Measurements from ENCODE around the gene FSTL4. TPM values are rescaled to one million over a fixed set of nuclear protein-coding genes. Genes with fewer than 3 reads are reported as not detected.

Gene FSTL4
- polyA plus RNA-seq, 1 donor (not counting 4 experiments of a cell fraction or from before 2014, with no cell fraction given): 1.7 TPM

DNA sequence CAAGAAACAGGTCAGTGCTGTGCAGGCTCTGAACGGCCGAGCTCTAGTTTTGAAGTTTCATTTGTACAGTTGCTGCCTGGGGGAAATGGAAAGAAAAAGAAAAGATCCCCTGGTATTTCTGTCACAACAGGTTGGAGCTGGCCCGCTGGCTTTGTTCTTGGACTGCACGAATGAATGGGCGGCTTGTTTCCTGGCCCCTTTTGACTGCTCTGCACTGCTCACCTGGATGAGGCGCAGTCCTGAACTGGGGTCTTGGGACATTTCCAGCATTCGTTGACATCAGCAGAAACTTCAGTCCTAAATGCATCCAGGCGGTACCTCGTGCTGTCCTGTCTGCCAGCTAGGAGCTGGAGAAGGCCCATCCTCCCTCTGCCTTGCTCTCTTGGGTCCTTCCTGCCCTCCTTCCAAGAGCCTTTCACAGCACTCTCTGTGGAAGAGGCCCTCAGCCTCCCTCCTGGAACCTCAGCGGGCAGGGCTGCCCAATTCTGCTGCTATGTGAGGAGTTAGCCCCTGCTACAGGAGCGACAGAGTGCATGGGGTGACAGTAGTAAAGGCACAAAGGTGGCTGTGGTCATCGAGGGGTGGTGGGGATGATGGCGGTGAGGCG, 189.2 kb downstream of the FSTL4 start:
- peak; percentile 13 for DNase-seq (ENCODE audit: low read depth, low spot score)
- H2AFZ ChIP-seq (ENCODE audit: control insufficient read depth, low read length): peak overlapping the region; percentile 61
- peak overlapping the region; percentile 74 for H3K4me2 ChIP-seq (ENCODE audit: control insufficient read depth, extremely low read depth, insufficient read depth, low read depth, low read length)

DNA sequence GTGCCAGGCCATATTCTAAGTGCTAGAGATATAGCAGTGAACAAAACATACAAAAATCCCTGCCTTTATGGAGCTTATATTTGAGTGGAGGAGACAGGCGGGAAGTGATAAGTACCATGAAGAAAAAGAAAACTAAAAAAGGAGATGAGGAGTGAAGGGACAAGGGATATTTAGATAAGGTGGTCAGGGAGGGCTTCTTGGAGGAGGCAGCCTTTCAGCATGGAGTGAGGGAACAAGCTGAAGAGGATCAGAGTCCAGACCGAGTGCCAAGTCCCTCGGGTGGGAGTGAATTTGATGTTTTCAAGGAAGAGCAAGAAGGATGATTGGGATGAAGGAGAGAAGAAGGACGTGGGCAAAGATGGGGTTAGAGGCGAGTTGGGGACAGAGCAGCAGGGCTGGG, 190.5 kb downstream of the FSTL4 start:
- no peak for TF ChIP-seq EZH2 (IDR thresholded peaks at IDR 0.05; ENCODE audit: low read length)
- TF ChIP-seq, protein P1, sequence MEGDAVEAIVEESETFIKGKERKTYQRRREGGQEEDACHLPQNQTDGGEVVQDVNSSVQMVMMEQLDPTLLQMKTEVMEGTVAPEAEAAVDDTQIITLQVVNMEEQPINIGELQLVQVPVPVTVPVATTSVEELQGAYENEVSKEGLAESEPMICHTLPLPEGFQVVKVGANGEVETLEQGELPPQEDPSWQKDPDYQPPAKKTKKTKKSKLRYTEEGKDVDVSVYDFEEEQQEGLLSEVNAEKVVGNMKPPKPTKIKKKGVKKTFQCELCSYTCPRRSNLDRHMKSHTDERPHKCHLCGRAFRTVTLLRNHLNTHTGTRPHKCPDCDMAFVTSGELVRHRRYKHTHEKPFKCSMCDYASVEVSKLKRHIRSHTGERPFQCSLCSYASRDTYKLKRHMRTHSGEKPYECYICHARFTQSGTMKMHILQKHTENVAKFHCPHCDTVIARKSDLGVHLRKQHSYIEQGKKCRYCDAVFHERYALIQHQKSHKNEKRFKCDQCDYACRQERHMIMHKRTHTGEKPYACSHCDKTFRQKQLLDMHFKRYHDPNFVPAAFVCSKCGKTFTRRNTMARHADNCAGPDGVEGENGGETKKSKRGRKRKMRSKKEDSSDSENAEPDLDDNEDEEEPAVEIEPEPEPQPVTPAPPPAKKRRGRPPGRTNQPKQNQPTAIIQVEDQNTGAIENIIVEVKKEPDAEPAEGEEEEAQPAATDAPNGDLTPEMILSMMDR (optimal IDR thresholded peaks at IDR 0.05 in 1 of 3, IDR thresholded peaks at IDR 0.05 in 1 of 3, conservative IDR thresholded peaks at IDR 0.05 in 1 of 3; ENCODE audit: extremely low read depth in 1 of 3, insufficient read depth in 2 of 3, low read length in 3 of 3): no peak

More for the DNA sequence above, 189.2 kb downstream of the FSTL4 start:
- peak overlapping the region; percentile 67 for H3K9ac ChIP-seq (ENCODE audit: control insufficient read depth, extremely low read depth, insufficient read depth, low read length)
- H3K27me3 ChIP-seq (ENCODE audit: control insufficient read depth, extremely low read depth, insufficient read depth, low read length): peaks cover 2% of the 10 kb centered on the region
- dilution Hi-C loops (cut with MboI; ENCODE audit: extremely low pct_ligation_motif_present, low sequenced_read_pairs): no loop called here
- H3K27ac ChIP-seq (ENCODE audit: control insufficient read depth, insufficient read depth, low read length): peak overlapping the region; percentile 82
- TF ChIP-seq EZH2 (IDR thresholded peaks at IDR 0.05; ENCODE audit: low read length): no peak
- TF ChIP-seq, protein P1 (optimal IDR thresholded peaks at IDR 0.05 in 1 of 3, IDR thresholded peaks at IDR 0.05 in 1 of 3, conservative IDR thresholded peaks at IDR 0.05 in 1 of 3; ENCODE audit: extremely low read depth in 1 of 3, insufficient read depth in 2 of 3, low read length in 3 of 3): no peak
- peaks cover 19% of the 10 kb centered on the region for H3K4me1 ChIP-seq (ENCODE audit: control insufficient read depth, extremely low read depth, insufficient read depth, low read length)
- H3K36me3 ChIP-seq (ENCODE audit: control insufficient read depth in 2 of 2, extremely low read depth in 1 of 2, insufficient read depth in 2 of 2, low read length in 2 of 2): no peaks in the 10 kb centered on the region
- no peaks in the 10 kb centered on the region for H3K79me2 ChIP-seq (ENCODE audit: control insufficient read depth, insufficient read depth, low read length)
- H4K20me1 ChIP-seq (ENCODE audit: control insufficient read depth, extremely low read depth, insufficient read depth, low read length): no peaks in the 10 kb centered on the region
- peak; percentile 95 for FAIRE-seq
- H3K4me3 ChIP-seq (ENCODE audit: control insufficient read depth in 2 of 3, extremely low read depth in 1 of 3, insufficient read depth in 2 of 3, low read depth in 1 of 3, low read length in 3 of 3): peak overlapping the region in 2 of 3 experiments; percentile 13 to 19
- H3K9me1 ChIP-seq (ENCODE audit: control insufficient read depth, extremely low read depth, insufficient read depth, low read length): no peaks in the 10 kb centered on the region
- H3K9me3 ChIP-seq (ENCODE audit: control insufficient read depth, low read depth, low read length): no peaks in the 10 kb centered on the region

More for the DNA sequence above, 190.5 kb downstream of the FSTL4 start:
- Histone ChIP-seq H3K4me1 (ENCODE audit: control insufficient read depth, extremely low read depth, insufficient read depth, low read length) (peaks cover 19% of the 10 kb centered on the region), H3K27ac (ENCODE audit: control insufficient read depth, insufficient read depth, low read length) (no peak overlapping the region), H3K9ac (ENCODE audit: control insufficient read depth, extremely low read depth, insufficient read depth, low read length) (no peak overlapping the region), H2AFZ (ENCODE audit: control insufficient read depth, low read length) (no peak overlapping the region), H3K9me3 (ENCODE audit: control insufficient read depth, low read depth, low read length) (no peaks in the 10 kb centered on the region), H3K36me3 (ENCODE audit: control insufficient read depth in 2 of 2, extremely low read depth in 1 of 2, insufficient read depth in 2 of 2, low read length in 2 of 2) (no peaks in the 10 kb centered on the region), H3K27me3 (ENCODE audit: control insufficient read depth, extremely low read depth, insufficient read depth, low read length) (peaks cover 2% of the 10 kb centered on the region), H4K20me1 (ENCODE audit: control insufficient read depth, extremely low read depth, insufficient read depth, low read length) (no peaks in the 10 kb centered on the region), H3K4me3 (ENCODE audit: control insufficient read depth in 2 of 3, extremely low read depth in 1 of 3, insufficient read depth in 2 of 3, low read depth in 1 of 3, low read length in 3 of 3) (no peak overlapping the region), H3K4me2 (ENCODE audit: control insufficient read depth, extremely low read depth, insufficient read depth, low read depth, low read length) (no peak overlapping the region), H3K9me1 (ENCODE audit: control insufficient read depth, extremely low read depth, insufficient read depth, low read length) (no peaks in the 10 kb centered on the region), H3K79me2 (ENCODE audit: control insufficient read depth, insufficient read depth, low read length) (no peaks in the 10 kb centered on the region)
- dilution Hi-C loops (cut with MboI; ENCODE audit: extremely low pct_ligation_motif_present, low sequenced_read_pairs): no loop called here
- DNase-seq (ENCODE audit: low read depth, low spot score) (no peak), FAIRE-seq (no peak)

Data from keratinocyte (primary cell).